H1 (cell line): Measurements from ENCODE around the gene RHOV. TPM values are rescaled to one million over a fixed set of nuclear protein-coding genes. Genes with fewer than 3 reads are reported as not detected.

Source experiments
- CTCF ChIA-PET: fragments of 300-600 bp; sonication (Branson Sonifier 250); formaldehyde crosslinking; loops from one replicate; lab custom pipeline; 2021; ENCODE audit not compliant: partially characterized antibody; lab: Charles Lee
- POLR2A ChIA-PET: fragments of 300-600 bp; sonication (Branson Sonifier 250); formaldehyde crosslinking; loops from one replicate; lab custom pipeline; 2021; ENCODE audit warnings: inconsistent platforms; ENCODE audit not compliant: partially characterized antibody; lab: Charles Lee
- DNase-seq, 2 experiments: peaks; one replicate each; pipeline versions ENCODE4 v3.0.0 to v3.0.0-alpha.2; 2010 to 2022; ENCODE audit warnings: low spot score in 2 of 2, low read depth in 1 of 2, mixed read lengths in 1 of 2
- FAIRE-seq: peaks from 2 replicates; lab custom pipeline; 2011; peaks lifted over from hg19 to GRCh38; lab: Jason Lieb, UNC
- H2AFZ ChIP-seq: 2 replicates; pipeline ENCODE4 v1.8.1; 2012; ENCODE audit warnings: low read length, inconsistent platforms
- H2AK5ac ChIP-seq: 2 replicates; pipeline ENCODE4 v1.6.1; 2013; ENCODE audit warnings: low read depth, low read length
- H2BK120ac ChIP-seq: replicated peaks from 2 replicates; pipeline ENCODE3; 2013; ENCODE audit warnings: low read depth, low read length, inconsistent platforms
- H2BK12ac ChIP-seq: 2 replicates; pipeline ENCODE4 v1.6.1; 2013; ENCODE audit warnings: low read depth, low read length
- H2BK15ac ChIP-seq: 2 replicates; pipeline ENCODE4 v1.6.1; 2013; ENCODE audit warnings: low read length
- H2BK20ac ChIP-seq: 2 replicates; pipeline ENCODE4 v1.6.1; 2013; ENCODE audit warnings: low read length
- H2BK5ac ChIP-seq: 2 replicates; pipeline ENCODE4 v1.6.1; 2013; ENCODE audit warnings: low read depth, low read length
- H3K14ac ChIP-seq: 2 replicates; pipeline ENCODE4 v1.6.1; 2013; ENCODE audit warnings: inconsistent platforms; ENCODE audit not compliant: insufficient read length
- H3K18ac ChIP-seq: 2 replicates; pipeline ENCODE4 v1.6.1; 2013; ENCODE audit warnings: low read length; ENCODE audit errors: extremely low read depth
- H3K23ac ChIP-seq: 2 replicates; pipeline ENCODE4 v1.6.1; 2013; ENCODE audit warnings: inconsistent platforms; ENCODE audit not compliant: insufficient read length
- H3K23me2 ChIP-seq: 2 replicates; pipeline ENCODE4 v1.6.1; 2013; ENCODE audit warnings: low read depth, low read length
- H3K27ac ChIP-seq: 2 replicates; pipeline ENCODE4 v1.6.1; 2011; ENCODE audit warnings: low read depth, low read length, inconsistent platforms
- H3K27me3 ChIP-seq, 4 experiments: replicated peaks in 1 of 4; 1 replicate in 1 of 4; 2 replicates in 3 of 4; pipeline versions ENCODE4 v1.6.1 to v1.8.1; 2011 to 2013; ENCODE audit warnings: low read length in 3 of 4, mild to moderate bottlenecking in 3 of 4, inconsistent platforms in 2 of 4, mixed read lengths in 2 of 4, moderate library complexity in 1 of 4; ENCODE audit not compliant: control insufficient read depth in 3 of 4, insufficient read depth in 3 of 4; ENCODE audit errors: extremely low read depth in 1 of 4
- H3K36me3 ChIP-seq, 4 experiments: 2 replicates each; pipeline versions ENCODE4 v1.6.1 to v1.8.1; 2011 to 2013; ENCODE audit warnings: mild to moderate bottlenecking in 4 of 4, low read length in 3 of 4, moderate library complexity in 2 of 4, control low read depth in 1 of 4, inconsistent platforms in 1 of 4; ENCODE audit not compliant: insufficient read depth in 4 of 4, control insufficient read depth in 2 of 4
- H3K4ac ChIP-seq: replicated peaks from 2 replicates; pipeline ENCODE3; 2013; ENCODE audit warnings: low read length, low read depth, mixed read lengths, inconsistent platforms; ENCODE audit not compliant: insufficient read length
- H3K4me1 ChIP-seq, 4 experiments: replicated peaks in 1 of 4; 1 replicate in 1 of 4; 2 replicates in 3 of 4; pipeline versions ENCODE4 v1.6.1 to v1.8.1; 2011 to 2013; ENCODE audit warnings: low read length in 3 of 4, inconsistent platforms in 2 of 4, mixed read lengths in 1 of 4; ENCODE audit not compliant: insufficient read depth in 4 of 4, control insufficient read depth in 3 of 4
- H3K4me2 ChIP-seq, 2 experiments: 2 replicates each; pipeline versions ENCODE4 v1.6.1 to v1.8.1; 2011 to 2013; ENCODE audit warnings: low read depth in 2 of 2, low read length in 2 of 2, control low read depth in 1 of 2, inconsistent platforms in 1 of 2, mild to moderate bottlenecking in 1 of 2; ENCODE audit not compliant: insufficient read depth in 1 of 2
- H3K4me3 ChIP-seq, 4 experiments: fragments of 200-600, 300-600 bp in 1 of 4; sonication (generic), shearing (Covaris generic), sonication (Bioruptor Twin) in 1 of 4; 2 replicates each; pipeline versions ENCODE4 v1.5.1 to v1.8.1; 2011 to 2016; ENCODE audit warnings: low read length in 4 of 4, low read depth in 3 of 4, control low read depth in 2 of 4, inconsistent platforms in 2 of 4, mild to moderate bottlenecking in 2 of 4, mixed read lengths in 1 of 4, moderate library complexity in 1 of 4; ENCODE audit not compliant: insufficient read depth in 2 of 4; ENCODE audit errors: extremely low read depth in 1 of 4
- H3K56ac ChIP-seq: replicated peaks from 2 replicates; pipeline ENCODE3; 2013; ENCODE audit warnings: low read depth, mild to moderate bottlenecking, mixed read lengths, low read length, inconsistent platforms; ENCODE audit not compliant: insufficient read length
- H3K79me1 ChIP-seq: 2 replicates; pipeline ENCODE4 v1.6.1; 2013; ENCODE audit warnings: low read depth, low read length, control low read depth
- H3K79me2 ChIP-seq, 2 experiments: 2 replicates each; pipeline versions ENCODE4 v1.6.1 to v1.8.1; 2012 to 2013; ENCODE audit warnings: low read length in 2 of 2, mild to moderate bottlenecking in 2 of 2, inconsistent platforms in 1 of 2; ENCODE audit not compliant: insufficient read depth in 2 of 2, control insufficient read depth in 1 of 2
- H3K9ac ChIP-seq, 4 experiments: replicated peaks in 1 of 4; 1 replicate in 1 of 4; 2 replicates in 3 of 4; pipeline versions ENCODE4 v1.6.1 to v1.8.1; 2011 to 2013; ENCODE audit warnings: low read depth in 3 of 4, low read length in 3 of 4, control low read depth in 2 of 4, mild to moderate bottlenecking in 2 of 4, moderate library complexity in 2 of 4, inconsistent platforms in 1 of 4; ENCODE audit errors: extremely low read depth in 1 of 4
- H3K9me3 ChIP-seq, 2 experiments: 2 replicates each; pipeline versions ENCODE4 v1.6.1 to v1.8.1; 2012 to 2013; ENCODE audit warnings: mild to moderate bottlenecking in 2 of 2, moderate library complexity in 2 of 2, control low read depth in 1 of 2, inconsistent platforms in 1 of 2, low read depth in 1 of 2, low read length in 1 of 2, mixed read lengths in 1 of 2; ENCODE audit not compliant: insufficient read depth in 2 of 2
- H4K20me1 ChIP-seq, 2 experiments: replicated peaks in 1 of 2; 2 replicates each; pipeline versions ENCODE3 to v1.8.1; 2011 to 2013; ENCODE audit warnings: inconsistent platforms in 2 of 2, low read length in 2 of 2, mild to moderate bottlenecking in 1 of 2; ENCODE audit not compliant: insufficient read depth in 2 of 2, control insufficient read depth in 1 of 2
- H4K5ac ChIP-seq: 2 replicates; pipeline ENCODE4 v1.6.1; 2013; ENCODE audit warnings: low read length, low read depth, mixed read lengths, inconsistent platforms; ENCODE audit not compliant: insufficient read length
- H4K8ac ChIP-seq: 2 replicates; pipeline ENCODE4 v1.8.0; 2013; ENCODE audit warnings: mild to moderate bottlenecking, moderate library complexity, low read length, inconsistent platforms; ENCODE audit not compliant: insufficient read depth; ENCODE audit errors: extremely low read depth
- H4K91ac ChIP-seq: replicated peaks from 2 replicates; pipeline ENCODE3; 2013; ENCODE audit warnings: low read length, mixed read lengths, inconsistent platforms; ENCODE audit not compliant: insufficient read length
- E2F6 ChIP-seq: IDR thresholded peaks from 2 replicates; pipeline ENCODE4 v1.6.1; 2012; ENCODE audit warnings: inconsistent platforms
- EZH2 ChIP-seq: fragments of 200-600 bp; sonication (generic); IDR thresholded peaks from 2 replicates; pipeline ENCODE4 v1.7.1; 2012; ENCODE audit warnings: low read depth, mild to moderate bottlenecking, moderate library complexity, low read length, inconsistent platforms; ENCODE audit not compliant: severe bottlenecking
- MAFK ChIP-seq: IDR thresholded peaks from 2 replicates; pipeline ENCODE4 v1.6.1; 2012; ENCODE audit warnings: low read depth, mild to moderate bottlenecking, improper control_type of control experiment, low read length
- NRF1 ChIP-seq: IDR thresholded peaks from 2 replicates; pipeline ENCODE4 v1.6.1; 2011; ENCODE audit warnings: mild to moderate bottlenecking, low read depth, low read length, improper control_type of control experiment
- SIN3A ChIP-seq, 2 experiments: IDR thresholded peaks in 1 of 2; conservative IDR thresholded peaks in 1 of 2; 2 replicates each; pipeline ENCODE4 v1.6.1; 2011 to 2012; ENCODE audit warnings: low read length in 2 of 2, improper control_type of control experiment in 1 of 2, low read depth in 1 of 2, mild to moderate bottlenecking in 1 of 2
- SRF ChIP-seq: IDR thresholded peaks from 2 replicates; pipeline ENCODE4 v1.6.1; 2011; ENCODE audit warnings: mild to moderate bottlenecking, low read depth, low read length, moderate library complexity
- WGBS, 2 experiments: shearing (Covaris generic) in 1 of 2; methylation state at CpG; one replicate each; pipeline versions ENCODE4 v1.1.6 to v1.1.7; 2013 to 2015; ENCODE audit warnings: low lambda C conversion rate in 2 of 2, mixed read lengths in 2 of 2, inconsistent platforms in 1 of 2, low coverage in 1 of 2, missing lambda C conversion rate in 1 of 2; ENCODE audit not compliant: insufficient replicate concordance in 2 of 2, insufficient coverage in 1 of 2, insufficient read length in 1 of 2; ENCODE audit errors: extremely low coverage in 1 of 2, missing lambda C conversion rate in 1 of 2; 5-methylcytosine and 5-hydroxymethylcytosine counted together
- polyA plus RNA-seq, 7 experiments: library from polyadenylated mRNA; depleted of rRNA in 3 of 7; stranded (reverse) in 5 of 7; unstranded in 2 of 7; fragments of >200 nt in 5 of 7; fragments of 200-250 nt in 2 of 7; gene quantifications; 1 replicate in 5 of 7; 2 replicates in 1 of 7; 4 replicates in 1 of 7; pipeline versions ENCODE4 v1.2.1 to v1.2.3, GENCODE V29; 2011 to 2013; ENCODE audit warnings: missing spikeins in 2 of 7, mixed read lengths in 2 of 7
- total RNA-seq: library from RNA; stranded (reverse); fragmentation: NEBNext Ultra II Directional; extraction: Animal tissue kit (Norgen Biotek cat#: 25700); gene quantifications from 2 replicates; pipeline ENCODE4 v1.2.1, GENCODE V29; 2021

The RHOV gene
- total and polyA plus RNA-seq, 2 of the 8 experiments (the other 6 are each of a cell fraction or from before 2014, with no cell fraction given): 1.5 to 2.7 TPM

GRCh38 chr15:40852529-40852928, 21.5 kb downstream of the RHOV start:
- DNase-seq (no peak), FAIRE-seq (no peak)
- Histone ChIP-seq H3K18ac (no peak overlapping the region), H3K27me3 (no peaks in the 10 kb centered on the region), H4K91ac (no peak overlapping the region), H3K4me1 (peaks cover 0 to 4% (median 2%) of the 10 kb centered on the region in 4 experiments; a peak in 2 of 7 replicates), H3K4me2 (no peak overlapping the region), H3K4me3 (no peak overlapping the region), H3K36me3 (peaks cover 18 to 60% (median 44%) of the 10 kb centered on the region in 4 experiments; a peak in 7 of 8 replicates), H2BK20ac (no peak overlapping the region), H3K79me1 (peaks cover 8% of the 10 kb centered on the region), H3K9me3 (no peaks in the 10 kb centered on the region), H4K5ac (no peak overlapping the region), H4K8ac (no peak overlapping the region), H2BK5ac (no peak overlapping the region), H2BK15ac (no peak overlapping the region), H2AK5ac (no peak overlapping the region), H3K23me2 (no peaks in the 10 kb centered on the region), H3K14ac (no peak overlapping the region), H4K20me1 (peaks cover 5 to 6% of the 10 kb centered on the region in 2 experiments), H3K56ac (no peak overlapping the region), H3K4ac (no peak overlapping the region), H2BK120ac (no peak overlapping the region), H3K79me2 (peaks cover 0 to 24% of the 10 kb centered on the region in 2 experiments; a peak in 2 of 4 replicates), H3K27ac (no peak overlapping the region), H3K23ac (no peak overlapping the region), H2AFZ (no peak overlapping the region), H2BK12ac (no peak overlapping the region), H3K9ac (no peak overlapping the region)
- CTCF ChIA-PET: interaction anchor here (0.7 to 1.3 kb wide), 2 partner anchors 21 to 42 kb away, joined by 3 to 5 read pairs; partner anchors contain the start of gene VPS18
- POLR2A ChIA-PET: interaction anchor here (1.7 to 2.0 kb wide), 2 partner anchors 10 to 16 kb away, joined by 3 to 4 read pairs; no protein-coding TSS in a partner anchor
- 100% methylated on average over 5 of the region's 5 CpGs; no CpG with 5 or more reads in 1 of the 2 experiments for WGBS, 2 experiments
- TF ChIP-seq E2F6 (no peak), NRF1 (no peak), SRF (no peak), MAFK (no peak), SIN3A (conservative IDR thresholded peaks at IDR 0.05 in 1 of 2, IDR thresholded peaks at IDR 0.05 in 1 of 2; ENCODE audit: low read depth in 1 of 2, low read length in 2 of 2) (no peak), EZH2 (no peak)
